Mesothelial cell of epicardium (in vitro differentiated cells): ENCODE data around the gene CDK17. TPM values are rescaled to one million over a fixed set of nuclear protein-coding genes. Genes with fewer than 3 reads are reported as not detected.

Experiments used
- DNase-seq, 2 experiments: peaks; one replicate each; pipeline ENCODE4 v3.0.0; 2021; ENCODE audit warnings: low spot score in 2 of 2; ENCODE audit not compliant: unreplicated experiment in 2 of 2
- H3K27ac Mint-ChIP-seq: 2 replicates; pipeline ENCODE4 v1.8.0; 2021; ENCODE audit warnings: mixed read lengths
- H3K27me3 Mint-ChIP-seq: 2 replicates; pipeline ENCODE4 v1.8.0; 2021; ENCODE audit warnings: low read depth, mixed read lengths
- H3K36me3 Mint-ChIP-seq: 2 replicates; pipeline ENCODE4 v1.8.0; 2021; ENCODE audit warnings: mixed read lengths
- H3K4me1 Mint-ChIP-seq: 2 replicates; pipeline ENCODE4 v1.8.0; 2021; ENCODE audit warnings: mixed read lengths
- H3K4me3 Mint-ChIP-seq: 2 replicates; pipeline ENCODE4 v1.8.0; 2021; ENCODE audit warnings: mild to moderate bottlenecking, moderate library complexity, mixed read lengths
- H3K9me3 Mint-ChIP-seq: 2 replicates; pipeline ENCODE4 v1.8.0; 2021; ENCODE audit warnings: mixed read lengths
- total RNA-seq: library from RNA; stranded (reverse); gene quantifications from 3 replicates; pipeline ENCODE4 v1.2.1, GENCODE V29; 2021
- TF ChIP-seq, protein P1 (sequence below): fragments of 200-600 bp; sonication (generic); IDR thresholded peaks from one replicate; pipeline ENCODE4 v1.5.0; 2021; ENCODE audit warnings: antibody characterized with exemption; ENCODE audit not compliant: unreplicated experiment

Gene CDK17
- total RNA-seq, 1 donor from 2014 or later, result 40.5 TPM

DNA sequence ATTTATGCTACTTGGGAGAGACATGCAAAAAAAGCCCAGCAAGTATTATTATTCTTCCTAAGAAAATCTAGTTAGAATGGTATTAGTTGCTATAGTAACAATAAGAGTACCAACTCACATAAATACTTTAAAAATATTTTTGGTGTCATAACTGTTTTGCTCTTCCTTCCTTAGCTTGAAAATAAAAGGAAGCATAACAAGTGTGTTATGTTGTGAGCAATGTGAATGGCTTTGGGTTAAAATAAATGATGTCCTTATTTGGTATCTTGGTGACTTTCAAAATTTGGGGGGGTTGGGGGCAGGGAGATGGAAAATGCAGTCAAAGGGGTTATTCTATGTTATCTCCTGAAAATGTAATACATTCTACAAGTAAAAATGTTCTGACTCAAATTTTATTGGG lies 115.1 kb downstream of the CDK17 start:
- no peaks in the 10 kb centered on the region for H3K27me3 Mint-ChIP-seq
- H3K4me1 Mint-ChIP-seq, result no peaks in the 10 kb centered on the region
- peaks cover 48% of the 10 kb centered on the region for H3K36me3 Mint-ChIP-seq
- no peak overlapping the region for H3K27ac Mint-ChIP-seq
- TF ChIP-seq, protein P1, sequence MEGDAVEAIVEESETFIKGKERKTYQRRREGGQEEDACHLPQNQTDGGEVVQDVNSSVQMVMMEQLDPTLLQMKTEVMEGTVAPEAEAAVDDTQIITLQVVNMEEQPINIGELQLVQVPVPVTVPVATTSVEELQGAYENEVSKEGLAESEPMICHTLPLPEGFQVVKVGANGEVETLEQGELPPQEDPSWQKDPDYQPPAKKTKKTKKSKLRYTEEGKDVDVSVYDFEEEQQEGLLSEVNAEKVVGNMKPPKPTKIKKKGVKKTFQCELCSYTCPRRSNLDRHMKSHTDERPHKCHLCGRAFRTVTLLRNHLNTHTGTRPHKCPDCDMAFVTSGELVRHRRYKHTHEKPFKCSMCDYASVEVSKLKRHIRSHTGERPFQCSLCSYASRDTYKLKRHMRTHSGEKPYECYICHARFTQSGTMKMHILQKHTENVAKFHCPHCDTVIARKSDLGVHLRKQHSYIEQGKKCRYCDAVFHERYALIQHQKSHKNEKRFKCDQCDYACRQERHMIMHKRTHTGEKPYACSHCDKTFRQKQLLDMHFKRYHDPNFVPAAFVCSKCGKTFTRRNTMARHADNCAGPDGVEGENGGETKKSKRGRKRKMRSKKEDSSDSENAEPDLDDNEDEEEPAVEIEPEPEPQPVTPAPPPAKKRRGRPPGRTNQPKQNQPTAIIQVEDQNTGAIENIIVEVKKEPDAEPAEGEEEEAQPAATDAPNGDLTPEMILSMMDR, result no peak
- no peaks in the 10 kb centered on the region for H3K9me3 Mint-ChIP-seq
- no peak for DNase-seq
- H3K4me3 Mint-ChIP-seq, result no peak overlapping the region

DNA sequence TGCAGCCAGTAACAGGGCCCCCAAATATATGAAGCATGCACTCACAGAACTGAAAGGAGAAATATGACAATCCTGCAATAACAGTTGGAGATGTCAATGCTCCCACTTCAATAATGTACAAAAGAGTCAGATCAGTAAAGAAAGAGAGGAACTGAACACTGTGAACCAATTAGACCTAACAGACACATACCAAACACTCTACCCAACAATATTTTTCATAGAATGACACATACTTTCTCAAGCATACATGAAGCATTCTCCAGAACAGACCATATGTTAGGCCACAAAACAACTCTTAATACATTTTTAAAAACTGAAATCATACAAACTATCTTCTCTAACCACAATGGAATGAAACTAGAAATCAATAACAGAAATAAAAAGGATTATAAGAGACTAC lies 125.9 kb downstream of the CDK17 start:
- H3K4me1 Mint-ChIP-seq, result no peaks in the 10 kb centered on the region
- no peak overlapping the region for H3K4me3 Mint-ChIP-seq
- DNase-seq, result no peak
- H3K27ac Mint-ChIP-seq, result no peak overlapping the region
- no peaks in the 10 kb centered on the region for H3K27me3 Mint-ChIP-seq
- peaks cover 4% of the 10 kb centered on the region for H3K9me3 Mint-ChIP-seq
- TF ChIP-seq, protein P1, result no peak
- peaks cover 30% of the 10 kb centered on the region for H3K36me3 Mint-ChIP-seq

DNA sequence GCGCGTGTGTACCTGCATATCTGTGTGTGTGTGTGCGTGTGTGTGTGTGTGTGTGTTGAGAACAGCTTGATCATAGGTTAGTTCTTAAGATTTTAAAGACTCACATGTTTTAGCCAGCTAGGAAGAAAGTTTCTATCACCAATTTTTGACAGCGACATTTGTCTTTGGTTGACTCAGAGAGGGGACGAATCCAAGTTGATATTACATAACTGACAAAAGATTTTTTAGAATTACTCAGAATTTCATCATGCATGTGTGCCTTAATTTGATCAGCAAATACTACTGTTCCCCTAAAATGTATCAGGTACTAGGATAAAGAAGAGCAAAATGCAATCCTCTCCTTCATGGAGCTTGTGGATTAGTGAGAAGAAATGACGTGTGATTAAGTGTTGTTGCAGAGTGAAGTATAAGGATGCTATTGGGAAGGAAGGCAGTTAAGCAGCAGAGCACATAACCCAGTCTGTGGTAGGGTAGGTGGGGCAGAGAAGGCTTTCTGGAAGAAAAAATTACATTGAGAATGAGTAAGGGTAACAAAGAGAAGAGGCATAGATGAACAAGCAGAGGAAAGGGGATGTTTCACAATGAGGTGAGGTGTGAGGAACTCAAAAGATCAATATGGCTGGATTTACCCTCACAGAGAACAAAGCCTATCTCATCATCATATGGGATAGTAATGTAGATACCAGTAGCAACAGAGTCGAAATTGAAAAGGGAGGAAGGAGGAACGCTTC lies 128.6 kb downstream of the CDK17 start:
- Mint-ChIP-seq H3K36me3 (peaks cover 17% of the 10 kb centered on the region), H3K9me3 (peaks cover 4% of the 10 kb centered on the region), H3K4me3 (no peak overlapping the region), H3K27me3 (no peaks in the 10 kb centered on the region), H3K4me1 (no peaks in the 10 kb centered on the region), H3K27ac (no peak overlapping the region)
- no peak for DNase-seq
- TF ChIP-seq, protein P1, result no peak

DNA sequence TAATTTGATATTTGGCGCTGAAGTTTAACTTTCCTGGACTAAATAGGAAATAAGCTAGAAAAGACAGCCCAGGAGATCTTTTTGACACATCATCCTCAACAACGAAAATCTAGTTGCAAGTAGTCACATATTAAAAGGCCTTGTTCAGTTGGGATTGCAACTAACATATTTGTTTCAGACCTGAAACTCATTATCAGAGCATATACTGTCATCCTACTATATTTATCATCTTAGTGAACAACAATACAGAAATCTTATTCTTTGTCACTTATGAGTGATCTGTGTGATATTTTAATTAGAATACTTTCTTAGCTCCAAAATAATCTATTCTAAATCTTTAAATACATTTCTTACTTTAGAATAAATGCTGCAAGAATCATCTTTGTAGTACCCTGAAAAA lies 134.0 kb downstream of the CDK17 start:
- Mint-ChIP-seq H3K9me3 (no peaks in the 10 kb centered on the region), H3K36me3 (peaks cover 19% of the 10 kb centered on the region), H3K27me3 (no peaks in the 10 kb centered on the region), H3K4me3 (no peak overlapping the region), H3K4me1 (no peaks in the 10 kb centered on the region), H3K27ac (no peak overlapping the region)
- TF ChIP-seq, protein P1, result no peak
- no peak for DNase-seq

DNA sequence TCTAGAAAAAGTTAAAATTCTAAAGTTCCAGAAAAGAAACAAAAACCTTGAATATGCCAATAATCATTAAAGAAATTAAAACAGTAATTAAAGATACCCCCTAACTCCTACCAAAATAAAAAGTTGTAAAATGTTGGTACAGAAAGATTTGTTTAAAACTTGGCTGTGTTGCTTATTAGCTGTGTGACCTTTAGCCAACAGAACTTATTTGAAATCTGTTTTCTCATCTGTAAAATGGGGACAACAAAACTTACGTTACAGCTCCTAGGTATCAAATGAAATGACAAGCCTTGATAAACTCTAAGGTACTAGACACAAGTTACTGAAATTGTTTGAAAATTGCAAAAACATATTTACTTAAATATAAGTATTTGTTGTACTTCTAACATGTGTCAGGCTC lies 134.4 kb downstream of the CDK17 start:
- Mint-ChIP-seq H3K27ac (no peak overlapping the region), H3K36me3 (peaks cover 18% of the 10 kb centered on the region), H3K4me1 (no peaks in the 10 kb centered on the region), H3K4me3 (no peak overlapping the region), H3K27me3 (no peaks in the 10 kb centered on the region), H3K9me3 (no peaks in the 10 kb centered on the region)
- TF ChIP-seq, protein P1, result no peak
- no peak for DNase-seq

DNA sequence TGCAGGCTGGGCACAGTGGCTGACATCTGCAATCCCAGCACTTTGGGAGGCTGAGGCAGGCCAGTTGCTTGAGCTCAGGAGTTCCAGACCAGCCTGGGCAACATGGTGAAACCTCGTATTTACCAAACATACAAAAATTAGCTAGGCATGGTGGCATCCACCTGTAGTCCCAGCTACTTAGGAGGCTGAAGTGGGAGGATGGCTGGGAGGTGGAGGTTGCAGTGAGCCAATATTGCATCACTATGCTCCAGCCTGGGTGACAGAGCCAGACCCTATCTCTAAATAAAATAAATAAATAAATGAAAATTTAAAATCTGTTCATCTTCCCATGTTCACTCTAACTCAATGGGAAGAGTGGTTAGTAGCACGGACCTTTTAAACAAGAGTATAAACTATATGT lies 134.8 kb downstream of the CDK17 start:
- DNase-seq, result no peak
- no peaks in the 10 kb centered on the region for H3K27me3 Mint-ChIP-seq
- no peaks in the 10 kb centered on the region for H3K9me3 Mint-ChIP-seq
- no peaks in the 10 kb centered on the region for H3K4me1 Mint-ChIP-seq
- no peak overlapping the region for H3K4me3 Mint-ChIP-seq
- TF ChIP-seq, protein P1, result no peak
- H3K36me3 Mint-ChIP-seq, result peaks cover 21% of the 10 kb centered on the region
- H3K27ac Mint-ChIP-seq, result no peak overlapping the region
